Endothelial cell of umbilical vein (primary cell): ENCODE data around the gene PTAFR. TPM values are rescaled to one million over a fixed set of nuclear protein-coding genes. Genes with fewer than 3 reads are reported as not detected.

Experiments
- BruUV-seq: library from RNA; stranded (reverse); fragments of 400-500 nt; replicated peaks from 2 replicates; lab custom pipeline; 2021; lab: Mats Ljungman, UMichigan
- CTCF ChIA-PET: fragments of 300-600, 350-600 bp; sonication (Branson Sonifier 250); formaldehyde crosslinking; loops from one replicate; lab custom pipeline; 2021; ENCODE audit warnings: antibody characterized with exemption, inconsistent platforms; lab: Charles Lee
- POLR2A ChIA-PET: fragments of 300-600, 350-600 bp; sonication (Branson Sonifier 250); formaldehyde crosslinking; loops from one replicate; lab custom pipeline; 2021; ENCODE audit warnings: antibody characterized with exemption, inconsistent platforms; lab: Charles Lee
- DNase-seq: peaks from one replicate; pipeline ENCODE4 v3.0.0-alpha.2; 2011; ENCODE audit warnings: low read depth, low spot score
- FAIRE-seq: peaks from 2 replicates; lab custom pipeline; 2011; peaks lifted over from hg19 to GRCh38; lab: Jason Lieb, UNC
- H2AFZ ChIP-seq: 2 replicates; pipeline ENCODE4 v1.6.0; 2012; ENCODE audit warnings: low read depth, low read length, control low read depth, inconsistent platforms
- H3K27ac ChIP-seq: 2 replicates; pipeline ENCODE4 v1.5.1; 2011; ENCODE audit warnings: low read depth, mild to moderate bottlenecking, control low read depth, low read length, moderate library complexity; ENCODE audit not compliant: insufficient read depth
- H3K27me3 ChIP-seq, 2 experiments: 2 replicates each; pipeline versions ENCODE4 v1.6.0 to v1.6.1; 2011; ENCODE audit warnings: low read length in 2 of 2, mixed read lengths in 1 of 2; ENCODE audit not compliant: control insufficient read depth in 2 of 2, insufficient read depth in 2 of 2
- H3K36me3 ChIP-seq, 2 experiments: 2 replicates in 1 of 2; 3 replicates in 1 of 2; pipeline ENCODE4 v1.5.1; 2011; ENCODE audit warnings: low read length in 2 of 2, mild to moderate bottlenecking in 1 of 2, moderate library complexity in 1 of 2; ENCODE audit not compliant: control insufficient read depth in 2 of 2, insufficient read depth in 2 of 2; ENCODE audit errors: extremely low read depth in 1 of 2
- H3K4me1 ChIP-seq: 3 replicates; pipeline ENCODE4 v1.5.1; 2011; ENCODE audit warnings: mild to moderate bottlenecking, low read length; ENCODE audit not compliant: control insufficient read depth, insufficient read depth; ENCODE audit errors: extremely low read depth
- H3K4me2 ChIP-seq: 2 replicates; pipeline ENCODE4 v1.6.1; 2011; ENCODE audit warnings: low read length, control low read depth, mixed read lengths; ENCODE audit not compliant: insufficient read depth
- H3K4me3 ChIP-seq, 3 experiments: fragments of 200-600 bp in 1 of 3; sonication (generic), shearing (Covaris generic) in 1 of 3; replicated peaks in 1 of 3; 2 replicates each; pipeline ENCODE4 v1.5.1; 2011 to 2016; ENCODE audit warnings: control low read depth in 3 of 3, low read length in 3 of 3, mild to moderate bottlenecking in 2 of 3, inconsistent platforms in 1 of 3, low read depth in 1 of 3, moderate library complexity in 1 of 3; ENCODE audit not compliant: insufficient read depth in 1 of 3
- H3K79me2 ChIP-seq: 2 replicates; pipeline ENCODE4 v1.6.0; 2012; ENCODE audit warnings: low read length, inconsistent platforms; ENCODE audit not compliant: control insufficient read depth, insufficient read depth
- H3K9ac ChIP-seq: replicated peaks from 2 replicates; pipeline ENCODE3; 2011; ENCODE audit warnings: low read length, control low read depth; ENCODE audit not compliant: insufficient read depth; ENCODE audit errors: extremely low read depth
- H3K9me1 ChIP-seq: replicated peaks from 3 replicates; pipeline ENCODE4 v1.6.0; 2011; ENCODE audit warnings: mild to moderate bottlenecking, low read length; ENCODE audit not compliant: control insufficient read depth, insufficient read depth; ENCODE audit errors: extremely low read depth
- H3K9me3 ChIP-seq: replicated peaks from 2 replicates; pipeline ENCODE4 v1.5.1; 2012; ENCODE audit warnings: low read length, inconsistent platforms; ENCODE audit not compliant: control insufficient read depth, insufficient read depth
- H4K20me1 ChIP-seq: replicated peaks from 2 replicates; pipeline ENCODE3; 2011; ENCODE audit warnings: mild to moderate bottlenecking, low read length; ENCODE audit not compliant: control insufficient read depth, insufficient read depth; ENCODE audit errors: extremely low read depth
- EZH2 ChIP-seq: IDR thresholded peaks from 2 replicates; pipeline ENCODE4 v1.6.1; 2012; ENCODE audit warnings: borderline replicate concordance, low read depth, mild to moderate bottlenecking, moderate library complexity, low read length, inconsistent platforms; ENCODE audit not compliant: severe bottlenecking
- FOS ChIP-seq: IDR thresholded peaks from 2 replicates; pipeline ENCODE4 v1.6.1; 2011; ENCODE audit warnings: mild to moderate bottlenecking, low read length, moderate library complexity, borderline replicate concordance; ENCODE audit not compliant: insufficient read depth
- GATA2 ChIP-seq: IDR thresholded peaks from 2 replicates; pipeline ENCODE4 v1.7.0; 2011; ENCODE audit warnings: low read depth, mild to moderate bottlenecking, moderate library complexity, mixed read lengths, low read length; ENCODE audit not compliant: insufficient read length, insufficient read depth
- JUN ChIP-seq: IDR thresholded peaks from 2 replicates; pipeline ENCODE4 v1.6.1; 2011; ENCODE audit warnings: borderline replicate concordance, low read depth; ENCODE audit not compliant: insufficient read length, insufficient read depth
- MYC ChIP-seq: IDR thresholded peaks from one replicate; pipeline ENCODE4 v1.6.1; 2011; ENCODE audit warnings: mild to moderate bottlenecking, low read depth, low read length
- POLR2A ChIP-seq: IDR thresholded peaks from 2 replicates; pipeline ENCODE4 v1.6.1; 2012; ENCODE audit warnings: low read depth, mild to moderate bottlenecking, control low read depth, low read length
- POLR2AphosphoS5 ChIP-seq: IDR thresholded peaks from 2 replicates; pipeline ENCODE4 v1.6.1; 2012; ENCODE audit warnings: low read depth, mild to moderate bottlenecking, control low read depth, low read length, moderate library complexity; ENCODE audit not compliant: insufficient read depth
- dilution Hi-C: fragments of 300-500 bp; cut with MboI; formaldehyde crosslinking; loops from one replicate; pipeline ENCODE4 v1.15.0; 2019; ENCODE audit warnings: low sequenced_read_pairs; ENCODE audit not compliant: extremely low pct_ligation_motif_present
- intact Hi-C: fragments of 100-400 bp; cut with micrococcal nuclease; formaldehyde crosslinking; loops from one replicate; pipeline ENCODE4 v1.10.0; 2022
- polyA plus RNA-seq, 4 experiments: library from polyadenylated mRNA; depleted of rRNA in 3 of 4; stranded (reverse) in 3 of 4; unstranded in 1 of 4; fragments of >200 nt; gene quantifications; 2 replicates each; pipeline versions ENCODE4 v1.2.1 to v1.2.3, GENCODE V29; 2011 to 2012; ENCODE audit warnings: missing spikeins in 1 of 4
- total RNA-seq: library from RNA; stranded (reverse); gene quantifications from 2 replicates; pipeline ENCODE4 v1.2.3, GENCODE V29; 2021
- TF ChIP-seq, protein P1 (sequence below): IDR thresholded peaks from 2 replicates; pipeline ENCODE4 v1.6.1; 2011; ENCODE audit not compliant: insufficient read depth, insufficient read length
- TF ChIP-seq, protein P2 (sequence below), 2 donors: IDR thresholded peaks; 1 replicate in 1 of 2; 2 replicates in 1 of 2; pipeline ENCODE4 v1.5.1; 2011; ENCODE audit warnings: low read length in 2 of 2, mild to moderate bottlenecking in 2 of 2, moderate library complexity in 2 of 2, control low read depth in 1 of 2, inconsistent platforms in 1 of 2, low read depth in 1 of 2; ENCODE audit not compliant: insufficient read depth in 1 of 2; ENCODE audit errors: extremely low read depth in 1 of 2

Gene PTAFR
- total and polyA plus RNA-seq, 2 donors (not counting 3 experiments of a cell fraction or from before 2014, with no cell fraction given): 0.20 to 0.32 TPM

DNA sequence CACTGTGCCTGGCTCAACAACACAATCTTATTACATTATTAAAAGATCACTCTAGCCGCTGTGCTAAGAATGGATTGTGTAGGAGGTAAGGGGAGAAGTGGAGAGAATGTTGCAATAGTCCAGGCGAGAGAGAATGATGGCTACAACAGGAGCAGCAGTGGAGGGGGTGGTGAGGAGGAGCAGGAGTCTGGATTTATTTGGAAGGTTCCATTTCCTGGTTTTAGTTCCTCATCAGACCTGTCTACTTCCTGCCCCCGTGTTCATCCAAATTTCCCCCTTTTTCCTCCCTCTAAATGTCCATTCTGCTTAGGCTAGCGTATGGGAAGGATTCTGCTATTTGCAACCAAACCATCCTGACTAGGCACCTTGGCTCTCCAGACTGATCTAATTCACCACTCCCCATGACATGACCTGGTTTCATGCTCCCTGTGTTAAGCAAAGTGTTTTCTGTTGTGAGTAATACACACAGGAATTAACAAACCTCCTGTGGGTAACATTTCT, 53.0 kb downstream of the PTAFR start:
- dilution Hi-C loops (no loop called here), intact Hi-C loops (no loop called here)
- Histone ChIP-seq H3K27ac (no peak overlapping the region), H3K27me3 (peaks cover 10% of the 10 kb centered on the region in 2 experiments), H4K20me1 (no peaks in the 10 kb centered on the region), H3K9ac (no peak overlapping the region), H3K79me2 (no peaks in the 10 kb centered on the region), H3K4me3 (no peak overlapping the region), H3K9me3 (no peaks in the 10 kb centered on the region), H3K4me1 (no peaks in the 10 kb centered on the region), H3K36me3 (no peaks in the 10 kb centered on the region), H3K4me2 (no peak overlapping the region), H2AFZ (peak overlapping the region; percentile 59), H3K9me1 (no peaks in the 10 kb centered on the region)
- ChIA-PET POLR2A (no interaction called here), CTCF (no interaction called here)
- BruUV-seq: no TSS peak
- FAIRE-seq: no peak
- TF ChIP-seq JUN (no peak), POLR2A (no peak), MYC (no peak), FOS (no peak), EZH2 (no peak), POLR2AphosphoS5 (no peak), GATA2 (no peak)
- TF ChIP-seq, protein P1, sequence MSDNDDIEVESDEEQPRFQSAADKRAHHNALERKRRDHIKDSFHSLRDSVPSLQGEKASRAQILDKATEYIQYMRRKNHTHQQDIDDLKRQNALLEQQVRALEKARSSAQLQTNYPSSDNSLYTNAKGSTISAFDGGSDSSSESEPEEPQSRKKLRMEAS: no peak
- TF ChIP-seq, protein P2, sequence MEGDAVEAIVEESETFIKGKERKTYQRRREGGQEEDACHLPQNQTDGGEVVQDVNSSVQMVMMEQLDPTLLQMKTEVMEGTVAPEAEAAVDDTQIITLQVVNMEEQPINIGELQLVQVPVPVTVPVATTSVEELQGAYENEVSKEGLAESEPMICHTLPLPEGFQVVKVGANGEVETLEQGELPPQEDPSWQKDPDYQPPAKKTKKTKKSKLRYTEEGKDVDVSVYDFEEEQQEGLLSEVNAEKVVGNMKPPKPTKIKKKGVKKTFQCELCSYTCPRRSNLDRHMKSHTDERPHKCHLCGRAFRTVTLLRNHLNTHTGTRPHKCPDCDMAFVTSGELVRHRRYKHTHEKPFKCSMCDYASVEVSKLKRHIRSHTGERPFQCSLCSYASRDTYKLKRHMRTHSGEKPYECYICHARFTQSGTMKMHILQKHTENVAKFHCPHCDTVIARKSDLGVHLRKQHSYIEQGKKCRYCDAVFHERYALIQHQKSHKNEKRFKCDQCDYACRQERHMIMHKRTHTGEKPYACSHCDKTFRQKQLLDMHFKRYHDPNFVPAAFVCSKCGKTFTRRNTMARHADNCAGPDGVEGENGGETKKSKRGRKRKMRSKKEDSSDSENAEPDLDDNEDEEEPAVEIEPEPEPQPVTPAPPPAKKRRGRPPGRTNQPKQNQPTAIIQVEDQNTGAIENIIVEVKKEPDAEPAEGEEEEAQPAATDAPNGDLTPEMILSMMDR (IDR thresholded peaks at IDR 0.05; ENCODE audit: extremely low read depth in 1 of 2, insufficient read depth in 1 of 2, low read depth in 1 of 2, low read length in 2 of 2): no peak
- no peak for DNase-seq
